A673 (cell line): ENCODE data around the gene NHS. TPM values are rescaled to one million over a fixed set of nuclear protein-coding genes. Genes with fewer than 3 reads are reported as not detected.

ENCODE experiments used
- BruUV-seq: library from RNA; stranded (reverse); fragments of 400-500 nt; replicated peaks from 2 replicates; lab custom pipeline; 2021; lab: Mats Ljungman, UMichigan
- CTCF ChIA-PET: fragments of 300-600 bp; sonication (Branson Sonifier 250); formaldehyde crosslinking; loops from one replicate; lab custom pipeline; 2022; ENCODE audit warnings: antibody characterized with exemption; lab: Charles Lee
- POLR2A ChIA-PET: fragments of 300-600 bp; sonication (Branson Sonifier 250); formaldehyde crosslinking; loops from one replicate; lab custom pipeline; 2022; ENCODE audit warnings: antibody characterized with exemption; ENCODE audit not compliant: low non-redundant PET; lab: Charles Lee
- DNase-seq: peaks from one replicate; pipeline ENCODE4 v3.0.0-alpha.2; 2015; ENCODE audit warnings: low spot score
- H3K27ac ChIP-seq: fragments of 200-600 bp; sonication (generic); 2 replicates; pipeline ENCODE4 v1.5.1; 2016; ENCODE audit warnings: mixed run types, low read depth, mild to moderate bottlenecking, mixed read lengths, antibody characterized with exemption, low read length; ENCODE audit not compliant: poor library complexity, severe bottlenecking
- H3K27me3 ChIP-seq: fragments of 200-600 bp; sonication (generic); replicated peaks from 2 replicates; pipeline ENCODE4 v1.6.1; 2017; ENCODE audit warnings: mixed run types, low read depth, mild to moderate bottlenecking, mixed read lengths, antibody characterized with exemption, low read length; ENCODE audit not compliant: insufficient read depth, poor library complexity
- H3K36me3 ChIP-seq: fragments of 200-600 bp; sonication (generic); 2 replicates; pipeline ENCODE4 v1.6.1; 2016; ENCODE audit warnings: mixed run types, mild to moderate bottlenecking, mixed read lengths, antibody characterized with exemption, low read length; ENCODE audit not compliant: insufficient read depth, poor library complexity, severe bottlenecking
- H3K4me1 ChIP-seq: fragments of 200-600 bp; sonication (generic); 2 replicates; pipeline ENCODE4 v1.6.1; 2017; ENCODE audit warnings: mixed run types, mild to moderate bottlenecking, mixed read lengths, antibody characterized with exemption, low read length; ENCODE audit not compliant: insufficient read depth, poor library complexity, severe bottlenecking
- H3K4me3 ChIP-seq: fragments of 200-600 bp; sonication (generic); 2 replicates; pipeline ENCODE4 v1.5.1; 2016; ENCODE audit warnings: low read depth, mixed run types, mild to moderate bottlenecking, mixed read lengths, low read length; ENCODE audit not compliant: poor library complexity, severe bottlenecking
- H3K9me3 ChIP-seq: fragments of 200-600 bp; sonication (generic); 2 replicates; pipeline ENCODE4 v1.6.1; 2016; ENCODE audit warnings: mixed run types, low read depth, mild to moderate bottlenecking, mixed read lengths, antibody characterized with exemption, low read length; ENCODE audit not compliant: poor library complexity, severe bottlenecking
- CTCF ChIP-seq: fragments of 300-800, 200-600 bp; sonication (generic); conservative IDR thresholded peaks from 2 replicates; pipeline ENCODE4 v1.5.1; 2017; ENCODE audit warnings: low read depth, mild to moderate bottlenecking, antibody characterized with exemption, low read length, moderate library complexity, mixed read lengths
- EZH2 ChIP-seq: fragments of 200-600 bp; sonication (generic); IDR thresholded peaks from 2 replicates; pipeline ENCODE4 v1.6.1; 2017; ENCODE audit warnings: borderline replicate concordance, low read depth, mild to moderate bottlenecking, mixed read lengths, antibody characterized with exemption, low read length; ENCODE audit not compliant: poor library complexity, severe bottlenecking
- intact Hi-C: fragments of 100-400 bp; cut with micrococcal nuclease; formaldehyde crosslinking; loops from one replicate; pipeline ENCODE4 v1.10.0; 2022; ENCODE audit not compliant: unreplicated experiment
- total RNA-seq: library from RNA; stranded (reverse); gene quantifications from 2 replicates; pipeline ENCODE4 v1.2.3, GENCODE V29; 2021

Gene NHS
- total RNA-seq, 1 experiment from 2014 or later = 0.37 TPM

DNA sequence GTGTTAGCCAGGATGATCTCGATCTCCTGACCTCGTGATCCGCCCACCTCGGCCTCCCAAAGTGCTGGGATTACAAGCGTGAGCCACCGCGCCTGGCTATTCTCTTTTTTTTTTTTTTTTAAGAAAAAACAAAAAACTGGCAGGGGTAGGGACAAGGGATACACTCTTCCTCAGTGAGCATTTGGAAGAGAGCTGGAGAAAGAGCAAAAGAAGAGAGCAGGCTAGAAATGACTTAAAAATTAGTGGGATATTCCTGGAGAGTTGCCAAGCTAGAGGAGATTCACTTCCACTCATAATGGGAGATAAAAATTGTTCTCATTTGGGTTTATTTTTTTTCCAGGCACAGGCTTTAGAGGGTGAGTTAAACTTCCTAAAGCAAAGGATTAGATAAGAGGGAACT, 222.3 kb downstream of the NHS start:
- no peak for DNase-seq
- no peaks in the 10 kb centered on the region for H3K4me1 ChIP-seq
- no peaks in the 10 kb centered on the region for H3K36me3 ChIP-seq
- BruUV-seq = no TSS peak
- intact Hi-C loops = loop anchor here (10.0 kb wide), 1 partner anchor 773 kb away; no protein-coding TSS in a partner anchor
- H3K27ac ChIP-seq = no peak overlapping the region
- no peak overlapping the region for H3K4me3 ChIP-seq
- POLR2A ChIA-PET = no interaction called here
- H3K9me3 ChIP-seq = no peaks in the 10 kb centered on the region
- CTCF ChIA-PET = no interaction called here
- no peak for TF ChIP-seq EZH2
- no peak for TF ChIP-seq CTCF
- H3K27me3 ChIP-seq = no peaks in the 10 kb centered on the region

GRCh38 chrX:17597836-17598439, 222.9 kb downstream of the NHS start:
- TF ChIP-seq CTCF (no peak), EZH2 (no peak)
- Histone ChIP-seq H3K36me3 (no peaks in the 10 kb centered on the region), H3K27me3 (no peaks in the 10 kb centered on the region), H3K27ac (no peak overlapping the region), H3K9me3 (no peaks in the 10 kb centered on the region), H3K4me3 (no peak overlapping the region), H3K4me1 (no peaks in the 10 kb centered on the region)
- ChIA-PET POLR2A (no interaction called here), CTCF (no interaction called here)
- intact Hi-C loops = loop anchor here (10.0 kb wide), 1 partner anchor 773 kb away; no protein-coding TSS in a partner anchor
- no TSS peak for BruUV-seq
- DNase-seq = peak; percentile 4

DNA sequence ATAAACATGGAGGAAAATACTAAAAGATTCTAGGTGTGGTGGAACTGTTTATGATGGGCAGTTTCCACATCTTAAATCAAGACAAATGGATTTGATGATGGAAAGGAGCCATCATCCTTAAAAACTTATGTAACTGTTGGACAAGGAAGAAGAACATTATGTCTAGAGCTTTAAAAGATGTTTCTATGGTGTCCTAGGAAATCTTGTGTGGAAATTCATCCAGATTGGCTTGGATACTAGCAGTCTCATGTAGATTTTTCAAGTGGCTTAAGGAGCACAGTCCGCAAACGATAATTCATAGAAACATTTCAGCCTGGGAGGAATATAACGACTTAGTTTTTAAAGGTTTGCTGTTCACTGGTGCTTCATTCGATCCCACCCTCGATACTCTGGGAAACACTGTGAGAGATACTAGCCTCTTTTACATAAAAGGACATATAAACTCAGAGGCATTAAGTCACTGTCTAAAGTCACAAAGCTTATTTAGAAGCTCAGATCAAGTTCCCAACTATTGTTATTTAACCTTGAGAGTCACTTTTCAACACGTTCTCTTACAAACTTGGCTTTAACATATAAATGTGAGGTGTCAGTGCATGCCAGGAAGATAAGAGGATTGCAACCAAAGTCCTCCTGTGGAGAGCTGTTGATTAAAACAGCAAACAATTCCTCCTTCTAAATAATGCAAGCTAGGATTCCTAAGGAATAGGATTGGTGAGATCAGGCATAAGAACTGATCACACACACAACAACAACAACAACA, 226.6 kb downstream of the NHS start:
- TF ChIP-seq CTCF (no peak), EZH2 (no peak)
- Histone ChIP-seq H3K27me3 (peaks cover 4% of the 10 kb centered on the region), H3K4me3 (no peak overlapping the region), H3K36me3 (no peaks in the 10 kb centered on the region), H3K9me3 (no peaks in the 10 kb centered on the region), H3K27ac (no peak overlapping the region), H3K4me1 (no peaks in the 10 kb centered on the region)
- POLR2A ChIA-PET = no interaction called here
- BruUV-seq = no TSS peak
- CTCF ChIA-PET = no interaction called here
- no peak for DNase-seq
- intact Hi-C loops = no loop called here
